ENCODE measurements around the gene DCLRE1B.

Gene DCLRE1B

GRCh38 chr1:113904674-113905434 lies at the start of gene DCLRE1B, which contains the start of gene AP4B1:
Gene DCLRE1B (plus strand): TSS chr1:113905326. CDS start chr1:113905587, 261 bp downstream.
Gene AP4B1 (minus strand): TSS chr1:113904799. CDS start chr1:113904717, 82 bp downstream.
- DNase-seq = peak; percentile 98

- DNase-seq = no peak
Measured at GRCh38 chr1:113855630-113856400, 49.3 kb upstream of the DCLRE1B start.

GRCh38 chr1:113856401-113856790 lies 48.7 kb upstream of the DCLRE1B start:
- DNase-seq = no peak

GRCh38 chr1:113857776-113858175 lies 47.4 kb upstream of the DCLRE1B start:
- no peak for DNase-seq

GRCh38 chr1:113858418-113858817 lies 46.7 kb upstream of the DCLRE1B start:
- no peak for DNase-seq

GRCh38 chr1:113858982-113859381 lies 46.1 kb upstream of the DCLRE1B start:
- no peak for DNase-seq

- no peak for DNase-seq
Measured at GRCh38 chr1:113859478-113860175, 45.5 kb upstream of the DCLRE1B start.

GRCh38 chr1:113860891-113861290 lies 44.2 kb upstream of the DCLRE1B start:
- DNase-seq = no peak

GRCh38 chr1:113861641-113862040 lies 43.5 kb upstream of the DCLRE1B start:
- DNase-seq = no peak

GRCh38 chr1:113868387-113869083 lies 36.6 kb upstream of the DCLRE1B start:
- DNase-seq = no peak

- DNase-seq = no peak
Measured at GRCh38 chr1:113870778-113871177, 34.3 kb upstream of the DCLRE1B start.

- DNase-seq = no peak
Measured at GRCh38 chr1:113871597-113872113, 33.5 kb upstream of the DCLRE1B start, which contains the start of gene PTPN22. Gene PTPN22 (minus strand): TSS chr1:113871712.

GRCh38 chr1:113872219-113872935 lies 32.7 kb upstream of the DCLRE1B start:
- no peak for DNase-seq

- no peak for DNase-seq
Measured at GRCh38 chr1:113874012-113874879, 30.9 kb upstream of the DCLRE1B start.

GRCh38 chr1:113875714-113876113 lies 29.4 kb upstream of the DCLRE1B start:
- DNase-seq = no peak

- DNase-seq = no peak
Measured at GRCh38 chr1:113876176-113876575, 28.9 kb upstream of the DCLRE1B start.

- DNase-seq = no peak
Measured at GRCh38 chr1:113879739-113880038, 25.4 kb upstream of the DCLRE1B start.

- no peak for DNase-seq
Measured at GRCh38 chr1:113881661-113882060, 23.5 kb upstream of the DCLRE1B start.

- DNase-seq = no peak
Measured at GRCh38 chr1:113886417-113887401, 18.4 kb upstream of the DCLRE1B start.
